ENCODE results near the gene PRAME. TPM values are rescaled to one million over a fixed set of nuclear protein-coding genes. Genes with fewer than 3 reads are reported as not detected.
A peak's percentile ranks its signal among the peaks of the same experiment; 100 is the strongest.

Gene PRAME
- total and polyA plus RNA-seq, 2 of the 13 experiments (the other 11 are each of a cell fraction or from before 2014, with no cell fraction given) = 0.11 to 0.83 TPM

- peaks cover 15% of the 10 kb centered on the region for H3K4me1 ChIP-seq (ENCODE audit: insufficient read depth, low read length)
- no peaks in the 10 kb centered on the region for H4K20me1 ChIP-seq (ENCODE audit: insufficient read depth, low read length)
- TF ChIP-seq ZNF781 (CRISPR knock-in tag; IDR thresholded peaks at IDR 0.05; ENCODE audit: borderline replicate concordance, not compliant biosample characterization) = no peak
- ChIA-PET CTCF (ENCODE audit: low intra/inter-chr PET ratio, low total read pairs) (no interaction called here), POLR2A (no interaction called here)
- H3K4me2 ChIP-seq (ENCODE audit: low read depth, low read length) = no peak overlapping the region
- in situ Hi-C loops (cut with HindIII; ENCODE audit: extremely low pct_ligation_motif_present, low pct_unique_long_range_greater_than_20kb) = no loop called here
- intact Hi-C loops (cut with micrococcal nuclease; ENCODE audit: unreplicated experiment) = no loop called here
- peaks cover 0 to 9% of the 10 kb centered on the region in 2 experiments; a peak in 2 of 5 replicates for H3K27me3 ChIP-seq (ENCODE audit: control insufficient read depth in 1 of 2, insufficient read depth in 2 of 2, low read length in 2 of 2)
- no peak for ATAC-seq
- H3K79me2 ChIP-seq (ENCODE audit: insufficient read depth, low read length) = no peaks in the 10 kb centered on the region
- FAIRE-seq = no peak
- BruUV-seq (replicated peaks) = no TSS peak
- H3K36me3 ChIP-seq (replicated peaks in 1 of 2; ENCODE audit: control insufficient read depth in 1 of 2, insufficient read depth in 2 of 2, low read length in 2 of 2) = no peaks in the 10 kb centered on the region
- WGBS (ENCODE audit: low lambda C conversion rate) = 62% methylated on average over 6 of the region's 6 CpGs
- no peak overlapping the region for H3K9ac ChIP-seq (ENCODE audit: insufficient read depth, low read depth, low read length)
- no peak for DNase-seq (ENCODE audit: low spot score)
- no peak overlapping the region for H3K27ac ChIP-seq (ENCODE audit: extremely low read length, insufficient read depth, low read length)
- H3K9me3 ChIP-seq (ENCODE audit: low read length) = no peaks in the 10 kb centered on the region
- no peak overlapping the region for H3K4me3 ChIP-seq (replicated peaks in 1 of 3; ENCODE audit: insufficient read depth in 1 of 3, low read depth in 2 of 3, low read length in 3 of 3)
- no peak overlapping the region for H2AFZ ChIP-seq (ENCODE audit: low read length)
Measured at GRCh38 chr22:22523494-22523893, 35.6 kb downstream of the PRAME start.

GRCh38 chr22:22521631-22522030 lies 37.4 kb downstream of the PRAME start:
- Histone ChIP-seq H2AFZ (ENCODE audit: low read length) (no peak overlapping the region), H3K4me3 (replicated peaks in 1 of 3; ENCODE audit: insufficient read depth in 1 of 3, low read depth in 2 of 3, low read length in 3 of 3) (no peak overlapping the region), H3K36me3 (replicated peaks in 1 of 2; ENCODE audit: control insufficient read depth in 1 of 2, insufficient read depth in 2 of 2, low read length in 2 of 2) (no peaks in the 10 kb centered on the region), H3K27me3 (ENCODE audit: control insufficient read depth in 1 of 2, insufficient read depth in 2 of 2, low read length in 2 of 2) (peaks cover 0 to 9% of the 10 kb centered on the region in 2 experiments; a peak in 2 of 5 replicates), H3K27ac (ENCODE audit: extremely low read length, insufficient read depth, low read length) (no peak overlapping the region), H3K79me2 (ENCODE audit: insufficient read depth, low read length) (no peaks in the 10 kb centered on the region), H3K9me3 (ENCODE audit: low read length) (no peaks in the 10 kb centered on the region), H4K20me1 (ENCODE audit: insufficient read depth, low read length) (no peaks in the 10 kb centered on the region), H3K4me1 (ENCODE audit: insufficient read depth, low read length) (peaks cover 15% of the 10 kb centered on the region), H3K9ac (ENCODE audit: insufficient read depth, low read depth, low read length) (no peak overlapping the region), H3K4me2 (ENCODE audit: low read depth, low read length) (no peak overlapping the region)
- intact Hi-C loops (cut with micrococcal nuclease; ENCODE audit: unreplicated experiment) = no loop called here
- DNase-seq (ENCODE audit: low spot score) (no peak), FAIRE-seq (no peak), ATAC-seq (no peak)
- BruUV-seq (replicated peaks) = no TSS peak
- TF ChIP-seq, protein P1, sequence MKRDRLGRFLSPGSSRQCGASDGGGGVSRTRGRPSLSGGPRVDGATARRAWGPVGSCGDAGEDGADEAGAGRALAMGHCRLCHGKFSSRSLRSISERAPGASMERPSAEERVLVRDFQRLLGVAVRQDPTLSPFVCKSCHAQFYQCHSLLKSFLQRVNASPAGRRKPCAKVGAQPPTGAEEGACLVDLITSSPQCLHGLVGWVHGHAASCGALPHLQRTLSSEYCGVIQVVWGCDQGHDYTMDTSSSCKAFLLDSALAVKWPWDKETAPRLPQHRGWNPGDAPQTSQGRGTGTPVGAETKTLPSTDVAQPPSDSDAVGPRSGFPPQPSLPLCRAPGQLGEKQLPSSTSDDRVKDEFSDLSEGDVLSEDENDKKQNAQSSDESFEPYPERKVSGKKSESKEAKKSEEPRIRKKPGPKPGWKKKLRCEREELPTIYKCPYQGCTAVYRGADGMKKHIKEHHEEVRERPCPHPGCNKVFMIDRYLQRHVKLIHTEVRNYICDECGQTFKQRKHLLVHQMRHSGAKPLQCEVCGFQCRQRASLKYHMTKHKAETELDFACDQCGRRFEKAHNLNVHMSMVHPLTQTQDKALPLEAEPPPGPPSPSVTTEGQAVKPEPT (CRISPR knock-in tag; IDR thresholded peaks at IDR 0.05; ENCODE audit: low read depth) = no peak
- TF ChIP-seq, protein P2, sequence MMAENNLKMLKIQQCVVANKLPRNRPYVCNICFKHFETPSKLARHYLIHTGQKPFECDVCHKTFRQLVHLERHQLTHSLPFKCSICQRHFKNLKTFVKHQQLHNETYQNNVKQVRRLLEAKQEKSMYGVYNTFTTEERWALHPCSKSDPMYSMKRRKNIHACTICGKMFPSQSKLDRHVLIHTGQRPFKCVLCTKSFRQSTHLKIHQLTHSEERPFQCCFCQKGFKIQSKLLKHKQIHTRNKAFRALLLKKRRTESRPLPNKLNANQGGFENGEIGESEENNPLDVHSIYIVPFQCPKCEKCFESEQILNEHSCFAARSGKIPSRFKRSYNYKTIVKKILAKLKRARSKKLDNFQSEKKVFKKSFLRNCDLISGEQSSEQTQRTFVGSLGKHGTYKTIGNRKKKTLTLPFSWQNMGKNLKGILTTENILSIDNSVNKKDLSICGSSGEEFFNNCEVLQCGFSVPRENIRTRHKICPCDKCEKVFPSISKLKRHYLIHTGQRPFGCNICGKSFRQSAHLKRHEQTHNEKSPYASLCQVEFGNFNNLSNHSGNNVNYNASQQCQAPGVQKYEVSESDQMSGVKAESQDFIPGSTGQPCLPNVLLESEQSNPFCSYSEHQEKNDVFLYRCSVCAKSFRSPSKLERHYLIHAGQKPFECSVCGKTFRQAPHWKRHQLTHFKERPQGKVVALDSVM (CRISPR knock-in tag; IDR thresholded peaks at IDR 0.05) = peak; percentile 27; the same call in 1 of the 2 replicates
- peak; percentile 46; the same call in 1 of the 2 replicates for TF ChIP-seq CEBPB (IDR thresholded peaks at IDR 0.05; ENCODE audit: borderline replicate concordance, low read depth, low read length)
- ChIA-PET POLR2A (no interaction called here), CTCF (ENCODE audit: low intra/inter-chr PET ratio, low total read pairs) (no interaction called here)
- 46% methylated on average over 8 of the region's 8 CpGs for WGBS (ENCODE audit: low lambda C conversion rate)
- in situ Hi-C loops (cut with HindIII; ENCODE audit: extremely low pct_ligation_motif_present, low pct_unique_long_range_greater_than_20kb) = no loop called here

All from HepG2 (cell line).